Smooth muscle cell (in vitro differentiated cells): ENCODE results near the gene ANO10. TPM values are rescaled to one million over a fixed set of nuclear protein-coding genes. Genes with fewer than 3 reads are reported as not detected.

ENCODE experiments used
- DNase-seq: peaks from one replicate; lab custom pipeline; 2025; ENCODE audit not compliant: unreplicated experiment; lab: John Stamatoyannopoulos, UW
- H2AFZ ChIP-seq: fragments of 200-600 bp; sonication (generic); 2 replicates; pipeline ENCODE4 v1.6.0; 2016; ENCODE audit warnings: antibody characterized with exemption, low read depth, mild to moderate bottlenecking
- H3F3A ChIP-seq: fragments of 200-600 bp; sonication (generic); 2 replicates; pipeline ENCODE4 v1.6.0; 2017; ENCODE audit warnings: antibody characterized with exemption, low read depth
- H3K27ac ChIP-seq: fragments of 200-600 bp; sonication (generic); 2 replicates; pipeline ENCODE4 v1.5.1; 2016; ENCODE audit warnings: low read depth, mild to moderate bottlenecking
- H3K27me3 ChIP-seq: fragments of 200-600 bp; sonication (generic); 2 replicates; pipeline ENCODE4 v1.6.1; 2016; ENCODE audit warnings: low read depth, mild to moderate bottlenecking
- H3K36me3 ChIP-seq: fragments of 200-600 bp; sonication (generic); 2 replicates; pipeline ENCODE4 v1.5.1; 2016; ENCODE audit warnings: low read depth
- H3K4me1 ChIP-seq: fragments of 200-600 bp; sonication (generic); 2 replicates; pipeline ENCODE4 v1.5.1; 2016; ENCODE audit warnings: low read depth
- H3K4me2 ChIP-seq: fragments of 200-600 bp; sonication (generic); 2 replicates; pipeline ENCODE4 v1.6.0; 2016; ENCODE audit warnings: mild to moderate bottlenecking
- H3K4me3 ChIP-seq: fragments of 200-600 bp; sonication (generic); 2 replicates; pipeline ENCODE4 v1.5.1; 2016; ENCODE audit warnings: mild to moderate bottlenecking
- H3K79me2 ChIP-seq: fragments of 200-600 bp; sonication (generic); 2 replicates; pipeline ENCODE4 v1.6.0; 2016; ENCODE audit warnings: low read depth, mild to moderate bottlenecking
- H3K9ac ChIP-seq: fragments of 200-600 bp; sonication (generic); 2 replicates; pipeline ENCODE4 v1.6.0; 2016; ENCODE audit warnings: low read depth
- H3K9me3 ChIP-seq: fragments of 200-600 bp; sonication (generic); replicated peaks from 2 replicates; pipeline ENCODE4 v1.5.1; 2016; ENCODE audit warnings: low read depth
- H4K20me1 ChIP-seq: fragments of 200-600 bp; sonication (generic); 2 replicates; pipeline ENCODE4 v1.6.0; 2016; ENCODE audit warnings: low read depth
- WGBS: methylation state at CpG from one replicate; pipeline ENCODE4 v1.1.7; 2016; ENCODE audit warnings: low lambda C conversion rate; 5-methylcytosine and 5-hydroxymethylcytosine counted together
- polyA plus RNA-seq: library from polyadenylated mRNA; unstranded; fragments of >200 nt; fragmentation: Nextera tagmentation; extraction: Ambion mirVana; gene quantifications from 2 replicates; pipeline ENCODE4 v1.2.1, GENCODE V29; 2016
- total RNA-seq: library from RNA; depleted of rRNA; stranded (reverse); fragments of >200 nt; gene quantifications from 2 replicates; pipeline ENCODE4 v1.2.3, GENCODE V29; 2014
- TF ChIP-seq, protein P1 (sequence below): fragments of 200-600 bp; sonication (generic); IDR thresholded peaks from 2 replicates; pipeline ENCODE4 v1.5.1; 2017; ENCODE audit warnings: borderline replicate concordance, mild to moderate bottlenecking, antibody characterized with exemption; ENCODE audit not compliant: insufficient read depth, poor library complexity, severe bottlenecking

Gene ANO10
- total and polyA plus RNA-seq, 2 experiments from 2014 or later, result 19.2 to 25.3 TPM

DNA sequence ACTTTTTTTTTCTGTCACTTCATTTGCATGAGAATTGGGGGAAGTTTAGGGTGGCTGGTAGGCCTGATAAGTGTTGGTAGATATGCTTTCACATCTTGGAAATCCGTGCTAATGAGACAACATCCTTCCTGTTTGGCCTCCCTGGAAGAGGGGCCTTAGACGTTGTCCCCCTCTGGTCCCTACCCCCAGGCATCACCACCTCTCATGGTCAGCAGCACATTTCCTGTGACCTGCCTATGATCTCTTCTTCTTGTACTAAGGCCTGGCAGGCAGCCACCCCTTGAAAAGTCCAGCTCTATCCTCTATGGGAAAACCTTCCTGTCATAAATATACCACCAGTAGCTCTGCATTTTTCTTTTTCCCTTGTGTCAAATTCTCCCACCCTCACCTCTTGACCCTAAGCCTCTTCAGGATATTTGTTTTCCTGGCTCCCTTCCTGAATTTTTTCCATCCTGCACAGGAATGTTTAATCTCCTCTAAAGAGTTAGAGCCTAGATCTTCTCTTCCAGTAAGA, 227.7 kb downstream of the ANO10 start:
- WGBS, result 92% methylated on average over 2 of the region's 2 CpGs
- Histone ChIP-seq H3K27ac (no peak overlapping the region), H3K4me1 (no peaks in the 10 kb centered on the region), H2AFZ (no peak overlapping the region), H3K4me2 (no peak overlapping the region), H3K36me3 (no peaks in the 10 kb centered on the region), H3F3A (no peaks in the 10 kb centered on the region), H3K9ac (no peak overlapping the region), H3K9me3 (no peaks in the 10 kb centered on the region), H3K27me3 (no peaks in the 10 kb centered on the region), H3K4me3 (no peak overlapping the region), H4K20me1 (no peaks in the 10 kb centered on the region), H3K79me2 (no peaks in the 10 kb centered on the region)
- TF ChIP-seq, protein P1, sequence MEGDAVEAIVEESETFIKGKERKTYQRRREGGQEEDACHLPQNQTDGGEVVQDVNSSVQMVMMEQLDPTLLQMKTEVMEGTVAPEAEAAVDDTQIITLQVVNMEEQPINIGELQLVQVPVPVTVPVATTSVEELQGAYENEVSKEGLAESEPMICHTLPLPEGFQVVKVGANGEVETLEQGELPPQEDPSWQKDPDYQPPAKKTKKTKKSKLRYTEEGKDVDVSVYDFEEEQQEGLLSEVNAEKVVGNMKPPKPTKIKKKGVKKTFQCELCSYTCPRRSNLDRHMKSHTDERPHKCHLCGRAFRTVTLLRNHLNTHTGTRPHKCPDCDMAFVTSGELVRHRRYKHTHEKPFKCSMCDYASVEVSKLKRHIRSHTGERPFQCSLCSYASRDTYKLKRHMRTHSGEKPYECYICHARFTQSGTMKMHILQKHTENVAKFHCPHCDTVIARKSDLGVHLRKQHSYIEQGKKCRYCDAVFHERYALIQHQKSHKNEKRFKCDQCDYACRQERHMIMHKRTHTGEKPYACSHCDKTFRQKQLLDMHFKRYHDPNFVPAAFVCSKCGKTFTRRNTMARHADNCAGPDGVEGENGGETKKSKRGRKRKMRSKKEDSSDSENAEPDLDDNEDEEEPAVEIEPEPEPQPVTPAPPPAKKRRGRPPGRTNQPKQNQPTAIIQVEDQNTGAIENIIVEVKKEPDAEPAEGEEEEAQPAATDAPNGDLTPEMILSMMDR, result no peak
- DNase-seq, result no peak

DNA sequence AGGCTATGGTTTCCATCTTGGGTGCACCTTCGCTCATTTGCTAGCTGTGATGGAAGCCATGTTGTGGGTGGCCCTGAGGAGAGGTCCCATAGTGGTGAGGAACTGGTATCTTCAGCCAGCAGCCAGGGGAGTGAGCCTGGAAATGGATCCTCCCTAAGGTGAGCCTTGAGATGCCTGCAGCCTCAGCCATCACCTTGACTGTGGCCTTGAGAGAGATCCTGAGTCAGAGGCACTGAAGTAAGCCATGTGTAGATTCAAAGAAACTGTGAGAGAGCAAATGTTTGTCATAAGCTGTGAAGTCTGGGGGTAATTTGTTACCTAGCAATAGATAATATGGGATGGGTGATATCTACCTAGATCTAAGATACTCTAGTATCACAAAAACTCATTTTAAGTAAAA, 230.2 kb downstream of the ANO10 start:
- Histone ChIP-seq H3K4me3 (no peak overlapping the region), H3K36me3 (no peaks in the 10 kb centered on the region), H3K27me3 (no peaks in the 10 kb centered on the region), H3K79me2 (no peaks in the 10 kb centered on the region), H3F3A (no peaks in the 10 kb centered on the region), H3K9ac (no peak overlapping the region), H3K27ac (no peak overlapping the region), H2AFZ (no peak overlapping the region), H4K20me1 (no peaks in the 10 kb centered on the region), H3K4me1 (no peaks in the 10 kb centered on the region), H3K4me2 (no peak overlapping the region), H3K9me3 (no peaks in the 10 kb centered on the region)
- TF ChIP-seq, protein P1, result no peak
- 93% methylated on average over 1 of the region's 1 CpG for WGBS
- no peak for DNase-seq

DNA sequence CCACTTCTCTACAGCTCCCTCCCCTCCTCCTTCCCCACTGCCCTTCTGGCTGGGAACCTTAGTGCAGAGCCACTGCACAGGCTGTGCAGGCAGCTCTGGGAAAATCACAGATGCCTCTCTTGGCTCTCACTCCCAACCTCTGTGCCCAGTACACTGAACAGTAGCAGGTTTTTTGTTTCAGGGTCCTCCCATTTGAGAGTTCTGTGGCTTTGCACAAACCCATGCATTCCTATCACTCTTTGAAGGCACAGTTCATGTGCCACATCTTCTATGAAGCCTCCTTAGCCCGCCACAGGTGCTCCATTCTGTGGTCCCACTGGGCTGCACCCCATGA, 231.6 kb downstream of the ANO10 start:
- H3K9me3 ChIP-seq, result no peaks in the 10 kb centered on the region
- no peak overlapping the region for H3K9ac ChIP-seq
- 100% methylated on average over 1 of the region's 1 CpG for WGBS
- DNase-seq, result no peak
- no peak overlapping the region for H2AFZ ChIP-seq
- no peak overlapping the region for H3K4me3 ChIP-seq
- no peaks in the 10 kb centered on the region for H3K36me3 ChIP-seq
- no peak overlapping the region for H3K27ac ChIP-seq
- H4K20me1 ChIP-seq, result no peaks in the 10 kb centered on the region
- H3K79me2 ChIP-seq, result no peaks in the 10 kb centered on the region
- no peaks in the 10 kb centered on the region for H3F3A ChIP-seq
- H3K27me3 ChIP-seq, result no peaks in the 10 kb centered on the region
- TF ChIP-seq, protein P1, result no peak
- no peaks in the 10 kb centered on the region for H3K4me1 ChIP-seq
- H3K4me2 ChIP-seq, result no peak overlapping the region
